GM23338 (cell line): Measurements from ENCODE around the gene CAST. TPM values are rescaled to one million over a fixed set of nuclear protein-coding genes. Genes with fewer than 3 reads are reported as not detected.

Experiments
- ATAC-seq: fragments of 200-7000 bp; cut with Tn5 transposase; 3 replicates; pipeline ENCODE4 v1.9.1; 2020
- DNase-seq: peaks from one replicate; pipeline ENCODE4 v3.0.0-alpha.2; 2015; ENCODE audit warnings: low spot score
- H2AFZ ChIP-seq: fragments of 200-600 bp; sonication (generic); 2 replicates; pipeline ENCODE4 v1.8.0; 2016; ENCODE audit warnings: antibody characterized with exemption, mild to moderate bottlenecking, moderate library complexity
- H3F3A ChIP-seq: fragments of 200-600 bp; sonication (generic); replicated peaks from 2 replicates; pipeline ENCODE4 v1.8.0; 2017; ENCODE audit warnings: antibody characterized with exemption, mixed run types, low read depth
- H3K27ac ChIP-seq: fragments of 200-600 bp; sonication (generic); 2 replicates; pipeline ENCODE4 v1.6.1; 2016; ENCODE audit warnings: low read depth
- H3K27me3 ChIP-seq: fragments of 200-600 bp; sonication (generic); 2 replicates; pipeline ENCODE4 v1.8.0; 2016; ENCODE audit warnings: mild to moderate bottlenecking, mixed run types, moderate library complexity; ENCODE audit not compliant: insufficient read depth
- H3K36me3 ChIP-seq: fragments of 200-600 bp; sonication (generic); 2 replicates; pipeline ENCODE4 v1.8.0; 2016; ENCODE audit warnings: mild to moderate bottlenecking; ENCODE audit not compliant: insufficient read depth
- H3K4me1 ChIP-seq: fragments of 200-600 bp; sonication (generic); 2 replicates; pipeline ENCODE4 v1.8.0; 2016; ENCODE audit warnings: mild to moderate bottlenecking, moderate library complexity; ENCODE audit not compliant: insufficient read depth
- H3K4me2 ChIP-seq: fragments of 200-600 bp; sonication (generic); 2 replicates; pipeline ENCODE4 v1.7.1; 2017; ENCODE audit warnings: mixed run types
- H3K4me3 ChIP-seq: fragments of 200-600 bp; sonication (generic); 2 replicates; pipeline ENCODE4 v1.6.1; 2016; ENCODE audit warnings: mixed run types
- H3K79me2 ChIP-seq: fragments of 200-600 bp; sonication (generic); replicated peaks from 2 replicates; pipeline ENCODE4 v1.8.0; 2017; ENCODE audit warnings: mild to moderate bottlenecking; ENCODE audit not compliant: insufficient read depth
- H3K9me2 ChIP-seq: fragments of 200-600 bp; sonication (generic); 2 replicates; pipeline ENCODE4 v1.8.0; 2017; ENCODE audit not compliant: insufficient read depth
- H4K20me1 ChIP-seq: fragments of 200-600 bp; sonication (generic); replicated peaks from 2 replicates; pipeline ENCODE4 v1.8.0; 2017; ENCODE audit warnings: mild to moderate bottlenecking; ENCODE audit not compliant: insufficient read depth
- H3K27ac Mint-ChIP-seq: 2 replicates; pipeline ENCODE4 v1.8.0; 2020; ENCODE audit warnings: inconsistent platforms, mild to moderate bottlenecking, moderate library complexity, mixed read lengths
- H3K27me3 Mint-ChIP-seq: 3 replicates; pipeline ENCODE4 v1.8.0; 2022; ENCODE audit warnings: low read depth, mild to moderate bottlenecking, moderate library complexity, mixed read lengths, inconsistent platforms; ENCODE audit not compliant: insufficient read depth, poor library complexity
- H3K36me3 Mint-ChIP-seq: 3 replicates; pipeline ENCODE4 v1.8.0; 2021; ENCODE audit warnings: low read depth, mild to moderate bottlenecking, inconsistent platforms, moderate library complexity, mixed read lengths
- H3K4me1 Mint-ChIP-seq: 3 replicates; pipeline ENCODE4 v1.8.0; 2020; ENCODE audit warnings: mild to moderate bottlenecking, inconsistent platforms, mixed read lengths
- H3K4me3 Mint-ChIP-seq: 3 replicates; pipeline ENCODE4 v1.8.0; 2021; ENCODE audit warnings: moderate library complexity, mild to moderate bottlenecking, inconsistent platforms, mixed read lengths
- H3K9me3 Mint-ChIP-seq: 3 replicates; pipeline ENCODE4 v1.8.0; 2020; ENCODE audit warnings: moderate library complexity, mild to moderate bottlenecking, inconsistent platforms, mixed read lengths
- CREB1 ChIP-seq: fragments of 250-450 bp; sonication (Bioruptor Pico); IDR thresholded peaks from 2 replicates; pipeline ENCODE4 v1.5.0; 2020; ENCODE audit warnings: low read depth, mild to moderate bottlenecking, moderate library complexity
- ETS1 ChIP-seq: IDR thresholded peaks from 2 replicates; pipeline ENCODE4 v1.6.1; 2016; ENCODE audit warnings: antibody characterized with exemption
- JUNB ChIP-seq: IDR thresholded peaks from one replicate; pipeline ENCODE4 v1.6.1; 2016; ENCODE audit warnings: antibody characterized with exemption; ENCODE audit not compliant: unreplicated experiment
- POLR2AphosphoS5 ChIP-seq: IDR thresholded peaks from 2 replicates; pipeline ENCODE4 v1.6.1; 2016; ENCODE audit warnings: antibody characterized with exemption, low read depth
- REST ChIP-seq: IDR thresholded peaks from one replicate; pipeline ENCODE4 v1.6.1; 2018; ENCODE audit warnings: antibody characterized with exemption; ENCODE audit not compliant: unreplicated experiment
- STAT1 ChIP-seq: IDR thresholded peaks from one replicate; pipeline ENCODE4 v1.6.1; 2016; ENCODE audit warnings: antibody characterized with exemption; ENCODE audit not compliant: unreplicated experiment
- ZNF114 ChIP-seq: fragments of 250-450 bp; sonication (Bioruptor Pico); IDR thresholded peaks from 2 replicates; pipeline ENCODE4 v1.5.0; 2020; ENCODE audit warnings: mild to moderate bottlenecking, moderate library complexity
- ZNF331 ChIP-seq: fragments of 250-450 bp; sonication (Bioruptor Pico); IDR thresholded peaks from 2 replicates; pipeline ENCODE4 v1.5.0; 2020; ENCODE audit warnings: low read depth, mild to moderate bottlenecking, moderate library complexity
- polyA plus RNA-seq: library from polyadenylated mRNA; unstranded; fragments of >200 nt; fragmentation: Nextera tagmentation; extraction: Ambion mirVana; gene quantifications from 2 replicates; pipeline ENCODE4 v1.2.1, GENCODE V29; 2016
- total RNA-seq: library from RNA; depleted of rRNA; stranded (reverse); fragments of >200 nt; shearing (Covaris generic); gene quantifications from 2 replicates; pipeline ENCODE4 v1.2.3, GENCODE V29; 2014
- TF ChIP-seq, protein P1 (sequence below), 2 experiments: fragments of 200-600 bp in 1 of 2; sonication (generic) in 1 of 2; conservative IDR thresholded peaks; 2 replicates each; pipeline versions ENCODE4 v1.5.1 to v1.6.1; 2016 to 2017; ENCODE audit warnings: antibody characterized with exemption in 2 of 2, low read depth in 2 of 2, mild to moderate bottlenecking in 2 of 2, moderate library complexity in 1 of 2

The CAST gene
- total and polyA plus RNA-seq, 2 experiments from 2014 or later = 37.9 to 57.7 TPM

DNA sequence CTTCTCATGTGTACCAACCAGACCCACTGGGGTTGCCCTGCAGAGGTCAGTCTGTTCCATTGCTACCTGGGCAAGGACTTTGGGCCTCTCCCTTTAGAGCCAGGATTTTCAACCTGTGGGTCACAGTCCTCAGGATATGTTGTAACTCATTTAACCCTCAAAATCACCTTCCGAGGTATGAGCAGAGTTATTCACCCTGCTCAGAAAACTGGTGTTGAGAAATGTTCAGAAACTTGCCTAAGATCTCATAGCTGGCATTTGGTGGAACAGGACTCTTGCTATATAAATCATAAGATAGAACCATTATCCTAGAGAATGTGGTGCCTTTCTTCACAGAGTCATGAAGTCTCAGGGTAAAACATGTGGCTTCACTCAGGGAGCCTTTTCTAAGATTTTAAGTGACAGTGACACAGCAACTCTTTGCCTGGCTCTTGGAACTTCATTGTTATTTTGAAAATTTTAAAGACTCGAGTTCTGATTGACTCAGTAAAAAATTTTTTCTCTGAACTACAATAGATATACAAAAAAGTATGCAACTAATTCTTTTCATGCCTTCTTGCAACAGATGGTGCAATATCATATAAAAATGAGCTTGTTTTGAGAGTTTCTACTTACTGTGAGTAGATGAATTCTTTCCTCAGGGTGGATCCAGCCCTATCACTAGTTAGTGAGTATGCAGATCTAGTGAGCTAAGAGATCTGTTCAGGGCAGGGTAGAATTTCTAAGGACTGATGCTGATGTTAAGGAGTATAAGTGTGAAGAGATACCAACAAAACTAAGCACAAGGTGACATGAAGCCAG, 29.5 kb downstream of the CAST start:
- no peaks in the 10 kb centered on the region for H3K4me1 ChIP-seq
- DNase-seq = no peak
- no peak overlapping the region for H3K27ac ChIP-seq
- H3K79me2 ChIP-seq = no peaks in the 10 kb centered on the region
- H3K9me3 Mint-ChIP-seq = no peaks in the 10 kb centered on the region
- H3K4me1 Mint-ChIP-seq = peaks cover 4% of the 10 kb centered on the region; the same call in 1 of the 3 replicates
- H3K27ac Mint-ChIP-seq = peak overlapping the region; percentile 60; the same call in 1 of the 2 replicates
- H3K36me3 Mint-ChIP-seq = no peaks in the 10 kb centered on the region
- no peak for TF ChIP-seq JUNB
- TF ChIP-seq, protein P1, sequence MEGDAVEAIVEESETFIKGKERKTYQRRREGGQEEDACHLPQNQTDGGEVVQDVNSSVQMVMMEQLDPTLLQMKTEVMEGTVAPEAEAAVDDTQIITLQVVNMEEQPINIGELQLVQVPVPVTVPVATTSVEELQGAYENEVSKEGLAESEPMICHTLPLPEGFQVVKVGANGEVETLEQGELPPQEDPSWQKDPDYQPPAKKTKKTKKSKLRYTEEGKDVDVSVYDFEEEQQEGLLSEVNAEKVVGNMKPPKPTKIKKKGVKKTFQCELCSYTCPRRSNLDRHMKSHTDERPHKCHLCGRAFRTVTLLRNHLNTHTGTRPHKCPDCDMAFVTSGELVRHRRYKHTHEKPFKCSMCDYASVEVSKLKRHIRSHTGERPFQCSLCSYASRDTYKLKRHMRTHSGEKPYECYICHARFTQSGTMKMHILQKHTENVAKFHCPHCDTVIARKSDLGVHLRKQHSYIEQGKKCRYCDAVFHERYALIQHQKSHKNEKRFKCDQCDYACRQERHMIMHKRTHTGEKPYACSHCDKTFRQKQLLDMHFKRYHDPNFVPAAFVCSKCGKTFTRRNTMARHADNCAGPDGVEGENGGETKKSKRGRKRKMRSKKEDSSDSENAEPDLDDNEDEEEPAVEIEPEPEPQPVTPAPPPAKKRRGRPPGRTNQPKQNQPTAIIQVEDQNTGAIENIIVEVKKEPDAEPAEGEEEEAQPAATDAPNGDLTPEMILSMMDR (conservative IDR thresholded peaks at IDR 0.05; ENCODE audit: low read depth in 2 of 2) = 0 out of 4 replicates have a peak, but pooled peaks of 1 of the 2 experiments have one; percentile 9
- H3K9me2 ChIP-seq = no peaks in the 10 kb centered on the region
- peaks cover 4% of the 10 kb centered on the region for H3K27me3 Mint-ChIP-seq
- H3K4me3 Mint-ChIP-seq = no peak overlapping the region
- no peaks in the 10 kb centered on the region for H3F3A ChIP-seq
- H3K4me2 ChIP-seq = no peak overlapping the region
- no peaks in the 10 kb centered on the region for H3K36me3 ChIP-seq
- no peak overlapping the region for H2AFZ ChIP-seq
- no peaks in the 10 kb centered on the region for H3K27me3 ChIP-seq
- no peak overlapping the region for H3K4me3 ChIP-seq
- no peak for ATAC-seq
- no peaks in the 10 kb centered on the region for H4K20me1 ChIP-seq

- Histone ChIP-seq H3K27ac (no peak overlapping the region), H3F3A (no peaks in the 10 kb centered on the region), H3K4me3 (no peak overlapping the region), H4K20me1 (no peaks in the 10 kb centered on the region), H3K36me3 (no peaks in the 10 kb centered on the region), H3K27me3 (no peaks in the 10 kb centered on the region), H3K79me2 (no peaks in the 10 kb centered on the region), H3K9me2 (no peaks in the 10 kb centered on the region), H3K4me2 (no peak overlapping the region), H3K4me1 (no peaks in the 10 kb centered on the region), H2AFZ (no peak overlapping the region)
- TF ChIP-seq REST = no peak
- no peak for TF ChIP-seq JUNB
- TF ChIP-seq STAT1 = no peak
- TF ChIP-seq ZNF114 = no peak
- no peak for TF ChIP-seq ZNF331 (CRISPR knock-in tag)
- no peak for TF ChIP-seq POLR2AphosphoS5
- no peak for TF ChIP-seq ETS1
- no peak for TF ChIP-seq CREB1 (CRISPR knock-in tag)
- peaks cover 4% of the 10 kb centered on the region; the same call in 1 of the 3 replicates for H3K4me1 Mint-ChIP-seq
- no peaks in the 10 kb centered on the region for H3K27me3 Mint-ChIP-seq
- no peak overlapping the region for H3K4me3 Mint-ChIP-seq
- H3K27ac Mint-ChIP-seq = no peak overlapping the region
- ATAC-seq (no peak), DNase-seq (no peak)
- no peaks in the 10 kb centered on the region for H3K36me3 Mint-ChIP-seq
- H3K9me3 Mint-ChIP-seq = no peaks in the 10 kb centered on the region
Measured at GRCh38 chr5:96692441-96692840, 30.3 kb downstream of the CAST start.
